Suprapubic skin (tissue), 4 donors: Measurements from ENCODE around the gene PLAAT2.

ENCODE experiments used
- CTCF ChIP-seq, 2 donors: fragments of 200-600 bp in 1 of 2; fragments of 450-650 bp in 1 of 2; sonication (generic) in 1 of 2; IDR thresholded peaks; one replicate each; pipeline ENCODE4 v1.5.1; 2016 to 2019; ENCODE audit warnings: antibody characterized with exemption in 2 of 2, mild to moderate bottlenecking in 1 of 2, moderate library complexity in 1 of 2
- POLR2A ChIP-seq, 2 donors: fragments of 450-650 bp; IDR thresholded peaks; one replicate each; pipeline ENCODE4 v1.6.1; 2017; ENCODE audit warnings: antibody characterized with exemption in 2 of 2, mild to moderate bottlenecking in 2 of 2, moderate library complexity in 2 of 2
- POLR2AphosphoS5 ChIP-seq, 3 donors: sonication (generic); formaldehyde crosslinking; IDR thresholded peaks; one replicate each; pipeline ENCODE4 v1.6.1; 2017; ENCODE audit warnings: antibody characterized with exemption in 3 of 3

DNA sequence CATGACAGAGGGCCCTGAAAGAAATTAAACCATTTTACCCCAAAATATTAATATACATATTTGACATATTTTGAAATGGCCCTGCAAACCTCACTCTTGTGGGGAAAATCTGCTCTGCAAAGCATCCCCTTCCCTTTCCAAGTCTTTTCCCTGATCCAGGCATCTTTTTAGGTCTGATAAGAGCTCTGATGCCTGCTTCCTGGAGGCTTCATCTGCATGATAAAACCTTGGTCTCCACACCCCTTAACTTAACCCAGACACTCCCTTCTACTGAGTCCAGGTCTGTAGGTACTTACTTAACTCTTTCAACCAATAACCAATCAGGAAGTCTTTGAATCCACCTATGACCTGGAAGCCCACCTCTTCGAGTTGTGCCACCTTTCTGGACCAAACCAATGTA lies 59.1 kb downstream of the PLAAT2 start:
- TF ChIP-seq CTCF (IDR thresholded peaks at IDR 0.05) (no peak), POLR2A (IDR thresholded peaks at IDR 0.05) (no peak), POLR2AphosphoS5 (IDR thresholded peaks at IDR 0.05) (no peak)
